Thoracic aorta (tissue), 2 donors: ENCODE measurements around the gene GPBP1L1. TPM values are rescaled to one million over a fixed set of nuclear protein-coding genes. Genes with fewer than 3 reads are reported as not detected.
A peak's percentile ranks its signal among the peaks of the same experiment; 100 is the strongest.

Experiments
- ATAC-seq: fragments of 150-250 bp; one replicate; pipeline ENCODE4 v1.8.0; 2017; ENCODE audit warnings: low read depth; ENCODE audit not compliant: insufficient number of reproducible peaks, low FRiP score
- DNase-seq: peaks from one replicate; pipeline ENCODE4 v3.0.0-alpha.2; 2020; ENCODE audit warnings: low spot score
- H3K27ac ChIP-seq, 2 donors: fragments of 200-600 bp; sonication (generic); 1 replicate in 1 of 2; 2 replicates in 1 of 2; pipeline ENCODE4 v1.5.1; 2016; ENCODE audit warnings: mild to moderate bottlenecking in 2 of 2, moderate library complexity in 2 of 2
- H3K27me3 ChIP-seq: fragments of 200-600 bp; sonication (generic); replicated peaks from 2 replicates; pipeline ENCODE4 v1.6.0; 2016; ENCODE audit warnings: mild to moderate bottlenecking; ENCODE audit not compliant: insufficient read depth
- H3K36me3 ChIP-seq: fragments of 200-600 bp; sonication (generic); one replicate; pipeline ENCODE4 v1.5.1; 2016
- H3K4me1 ChIP-seq, 2 donors: fragments of 200-600 bp; sonication (generic); 1 replicate in 1 of 2; 2 replicates in 1 of 2; pipeline versions ENCODE4 v1.5.1 to v1.6.0; 2016; ENCODE audit warnings: low read depth in 2 of 2, mild to moderate bottlenecking in 1 of 2; ENCODE audit not compliant: control insufficient read depth in 1 of 2
- H3K4me3 ChIP-seq: fragments of 200-600 bp; sonication (generic); 2 replicates; pipeline ENCODE4 v1.5.1; 2016; ENCODE audit warnings: mild to moderate bottlenecking
- H3K9me3 ChIP-seq: fragments of 200-600 bp; sonication (generic); 2 replicates; pipeline ENCODE4 v1.5.1; 2016
- total RNA-seq, 2 donors: library from RNA; depleted of rRNA; stranded (reverse); fragments of >200 nt; gene quantifications; one replicate each; pipeline versions ENCODE4 v1.1.0 to v1.2.3, GENCODE V29; 2016
- TF ChIP-seq, protein P1 (sequence below): fragments of 200-600 bp; sonication (generic); IDR thresholded peaks from one replicate; pipeline ENCODE4 v1.5.1; 2019; ENCODE audit warnings: antibody characterized with exemption

The GPBP1L1 gene
- total RNA-seq, 2 donors from 2014 or later = 103 to 120 TPM

DNA sequence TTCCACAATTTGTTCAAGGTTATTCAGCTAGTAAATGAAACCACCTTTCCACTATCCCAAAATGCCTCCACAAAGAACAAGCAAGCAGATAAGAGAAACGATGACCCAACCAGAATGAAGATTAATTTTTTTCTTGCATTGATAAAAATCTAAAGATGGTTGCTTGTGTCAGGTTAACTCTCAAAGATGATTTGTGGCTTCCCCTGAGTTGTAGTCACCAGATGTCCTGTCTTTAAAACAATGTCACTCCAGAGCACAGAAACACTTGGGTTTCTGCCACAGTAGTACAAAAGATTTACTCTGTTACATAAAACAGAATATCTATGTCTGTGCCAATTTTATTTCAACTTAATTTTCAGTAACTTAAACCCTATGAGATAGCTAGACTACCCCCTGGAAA is 51.1 kb downstream of the GPBP1L1 start:
- H3K9me3 ChIP-seq = no peaks in the 10 kb centered on the region
- ATAC-seq (no peak), DNase-seq (no peak)
- peaks cover 61% of the 10 kb centered on the region for H3K36me3 ChIP-seq
- H3K4me1 ChIP-seq = no peaks in the 10 kb centered on the region
- H3K27ac ChIP-seq = no peak overlapping the region
- TF ChIP-seq, protein P1, sequence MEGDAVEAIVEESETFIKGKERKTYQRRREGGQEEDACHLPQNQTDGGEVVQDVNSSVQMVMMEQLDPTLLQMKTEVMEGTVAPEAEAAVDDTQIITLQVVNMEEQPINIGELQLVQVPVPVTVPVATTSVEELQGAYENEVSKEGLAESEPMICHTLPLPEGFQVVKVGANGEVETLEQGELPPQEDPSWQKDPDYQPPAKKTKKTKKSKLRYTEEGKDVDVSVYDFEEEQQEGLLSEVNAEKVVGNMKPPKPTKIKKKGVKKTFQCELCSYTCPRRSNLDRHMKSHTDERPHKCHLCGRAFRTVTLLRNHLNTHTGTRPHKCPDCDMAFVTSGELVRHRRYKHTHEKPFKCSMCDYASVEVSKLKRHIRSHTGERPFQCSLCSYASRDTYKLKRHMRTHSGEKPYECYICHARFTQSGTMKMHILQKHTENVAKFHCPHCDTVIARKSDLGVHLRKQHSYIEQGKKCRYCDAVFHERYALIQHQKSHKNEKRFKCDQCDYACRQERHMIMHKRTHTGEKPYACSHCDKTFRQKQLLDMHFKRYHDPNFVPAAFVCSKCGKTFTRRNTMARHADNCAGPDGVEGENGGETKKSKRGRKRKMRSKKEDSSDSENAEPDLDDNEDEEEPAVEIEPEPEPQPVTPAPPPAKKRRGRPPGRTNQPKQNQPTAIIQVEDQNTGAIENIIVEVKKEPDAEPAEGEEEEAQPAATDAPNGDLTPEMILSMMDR = no peak
- no peaks in the 10 kb centered on the region for H3K27me3 ChIP-seq
- no peak overlapping the region for H3K4me3 ChIP-seq

DNA sequence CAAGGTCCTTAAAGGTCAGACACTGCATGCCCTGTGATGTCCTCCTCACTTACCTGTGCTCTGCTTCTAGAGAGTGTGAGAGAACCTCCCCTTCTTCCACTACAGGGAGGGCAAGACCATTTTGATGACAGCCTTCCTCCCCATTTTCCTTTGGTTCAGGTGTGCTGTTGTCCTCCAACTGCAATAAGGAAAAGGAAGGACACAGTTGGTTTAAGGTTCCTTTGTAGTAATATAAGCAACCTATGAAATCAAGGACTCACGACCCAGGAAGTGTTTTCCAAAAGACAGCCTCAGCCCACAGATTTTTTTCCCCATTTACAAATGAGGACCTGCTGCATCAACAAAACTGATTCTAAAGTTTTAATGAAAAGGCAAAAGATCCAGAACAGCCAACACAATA is 55.9 kb downstream of the GPBP1L1 start:
- H3K36me3 ChIP-seq = peaks cover 58% of the 10 kb centered on the region

DNA sequence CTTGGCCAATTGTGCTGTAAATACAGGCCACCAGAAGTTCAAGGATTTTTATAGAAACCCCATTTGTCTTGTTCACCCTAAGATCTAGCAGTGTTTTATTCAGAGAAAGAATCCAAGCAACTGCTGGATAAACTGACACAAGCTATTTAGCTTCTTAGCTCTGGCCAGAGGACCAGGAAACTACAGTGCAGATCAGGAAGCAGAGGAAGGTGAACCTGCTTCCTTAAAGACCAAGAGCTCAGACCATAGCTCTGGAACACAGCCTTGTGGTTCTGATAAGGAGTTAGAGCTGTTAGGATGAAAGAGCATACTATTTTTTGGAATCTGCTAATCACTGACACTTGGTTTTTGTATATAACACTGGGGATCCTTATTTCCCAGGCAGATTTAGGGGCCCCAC is 57.3 kb downstream of the GPBP1L1 start:
- H3K27me3 ChIP-seq = no peaks in the 10 kb centered on the region
- no peaks in the 10 kb centered on the region for H3K9me3 ChIP-seq
- DNase-seq = no peak
- H3K36me3 ChIP-seq = peaks cover 55% of the 10 kb centered on the region
- no peaks in the 10 kb centered on the region for H3K4me1 ChIP-seq
- no peak overlapping the region for H3K4me3 ChIP-seq
- H3K27ac ChIP-seq = no peak overlapping the region
- no peak for ATAC-seq
- TF ChIP-seq, protein P1 = no peak

More for the DNA sequence above, 55.9 kb downstream of the GPBP1L1 start:
- no peak for ATAC-seq
- no peak overlapping the region for H3K4me3 ChIP-seq
- no peaks in the 10 kb centered on the region for H3K27me3 ChIP-seq
- H3K9me3 ChIP-seq = no peaks in the 10 kb centered on the region
- no peak for DNase-seq
- no peak overlapping the region for H3K27ac ChIP-seq
- H3K4me1 ChIP-seq = no peaks in the 10 kb centered on the region
- TF ChIP-seq, protein P1 = no peak

DNA sequence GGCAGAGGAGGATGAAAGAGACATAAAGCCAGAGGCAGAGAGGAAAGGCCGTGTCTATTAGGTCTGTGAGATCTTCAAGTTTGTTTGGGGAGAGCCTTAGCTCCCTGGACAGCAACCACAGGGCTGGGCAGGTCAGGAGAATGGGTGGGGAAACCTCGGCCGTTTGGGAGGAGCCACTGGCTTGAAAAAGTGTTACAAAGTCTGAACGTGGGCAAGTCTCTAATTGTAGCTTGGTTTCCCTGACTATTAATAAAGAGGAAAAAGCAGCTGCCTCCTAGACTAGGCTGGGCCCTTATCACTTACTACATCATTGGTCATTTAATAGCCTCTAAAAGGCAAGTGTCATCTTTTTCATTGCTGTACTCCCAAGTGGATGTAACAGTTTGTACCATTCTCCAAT is 62.4 kb downstream of the GPBP1L1 start, which contains the start of gene CCDC17:
CCDC17 (minus strand) TSS at position 83 of the 400 bp plus-strand sequence. CDS start 145 bp downstream, outside the sequence.
- no peak for DNase-seq
- Histone ChIP-seq H3K9me3 (no peaks in the 10 kb centered on the region), H3K4me1 (peaks cover 0 to 10% of the 10 kb centered on the region in 2 donors), H3K36me3 (peaks cover 11% of the 10 kb centered on the region), H3K27ac (peak within 1 kb of the TSS in 1 of 2 donors; percentile 34), H3K27me3 (no peaks in the 10 kb centered on the region), H3K4me3 (peak within 1 kb of the TSS; percentile 63)
- TF ChIP-seq, protein P1 = no peak
- ATAC-seq = no peak

DNA sequence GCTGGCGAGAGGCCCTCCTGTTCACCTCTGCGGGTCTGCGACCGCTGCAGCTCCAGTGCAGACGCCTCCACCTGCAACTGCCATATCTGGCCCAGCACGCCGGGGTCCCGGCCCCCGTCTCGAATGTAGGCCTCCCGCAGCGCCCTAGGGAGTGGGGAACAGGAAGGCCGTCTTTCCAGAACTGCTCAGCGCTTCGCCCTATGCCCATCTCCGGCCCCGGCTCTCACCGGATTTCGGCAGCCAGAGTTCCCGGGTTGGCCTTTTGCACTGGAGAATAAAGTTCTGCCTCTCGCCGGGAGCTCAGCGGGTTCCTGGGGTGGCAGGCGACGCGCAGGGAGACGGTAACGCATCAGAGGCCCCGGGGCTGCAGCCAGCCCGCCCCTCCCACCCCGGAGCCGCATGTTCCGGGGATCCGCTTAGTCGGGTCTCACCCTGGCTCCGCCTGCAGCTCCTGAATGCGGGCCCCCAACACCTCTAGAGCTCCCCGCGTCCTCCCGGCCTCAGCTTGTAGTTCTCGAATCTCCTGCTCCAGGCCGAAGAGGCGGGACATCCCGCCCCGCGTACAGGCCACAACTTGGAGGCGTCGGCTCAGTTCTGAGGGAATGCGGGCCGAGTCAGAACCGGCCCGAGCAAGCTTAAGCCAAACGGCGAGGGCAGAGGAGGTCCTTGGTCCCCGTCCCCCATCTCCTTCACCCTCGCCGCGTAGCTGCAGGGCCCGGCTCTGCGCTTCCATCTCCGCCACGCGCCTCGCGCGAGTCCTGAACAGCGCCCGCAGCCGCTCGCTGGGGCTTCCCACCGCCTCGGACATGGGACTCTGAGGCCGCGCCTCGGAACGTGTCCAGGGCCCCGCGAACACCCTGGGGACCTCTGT is 63.6 kb downstream of the GPBP1L1 start:
- TF ChIP-seq, protein P1 = no peak
- no peaks in the 10 kb centered on the region for H3K27me3 ChIP-seq
- no peak for DNase-seq
- peak overlapping the region; percentile 63 for H3K4me3 ChIP-seq
- ATAC-seq = no peak
- H3K36me3 ChIP-seq = peaks cover 6% of the 10 kb centered on the region
- H3K27ac ChIP-seq = peak overlapping the region in 1 of 2 donors; percentile 34
- H3K4me1 ChIP-seq = peaks cover 0 to 10% of the 10 kb centered on the region in 2 donors
- no peaks in the 10 kb centered on the region for H3K9me3 ChIP-seq
